Astrocyte (in vitro differentiated cells and primary cell): ENCODE measurements around the gene NR2F2.

Source experiments
- EZH2 ChIP-seq: IDR thresholded peaks from 2 replicates; pipeline ENCODE4 v1.6.1; 2012; ENCODE audit warnings: mild to moderate bottlenecking, low read length, inconsistent platforms; ENCODE audit not compliant: insufficient read depth
- TF ChIP-seq, protein P1 (sequence below): IDR thresholded peaks from 2 replicates; pipeline ENCODE4 v1.5.1; 2011; ENCODE audit warnings: low read depth, mild to moderate bottlenecking, inconsistent platforms, low read length, moderate library complexity; ENCODE audit not compliant: insufficient read depth

DNA sequence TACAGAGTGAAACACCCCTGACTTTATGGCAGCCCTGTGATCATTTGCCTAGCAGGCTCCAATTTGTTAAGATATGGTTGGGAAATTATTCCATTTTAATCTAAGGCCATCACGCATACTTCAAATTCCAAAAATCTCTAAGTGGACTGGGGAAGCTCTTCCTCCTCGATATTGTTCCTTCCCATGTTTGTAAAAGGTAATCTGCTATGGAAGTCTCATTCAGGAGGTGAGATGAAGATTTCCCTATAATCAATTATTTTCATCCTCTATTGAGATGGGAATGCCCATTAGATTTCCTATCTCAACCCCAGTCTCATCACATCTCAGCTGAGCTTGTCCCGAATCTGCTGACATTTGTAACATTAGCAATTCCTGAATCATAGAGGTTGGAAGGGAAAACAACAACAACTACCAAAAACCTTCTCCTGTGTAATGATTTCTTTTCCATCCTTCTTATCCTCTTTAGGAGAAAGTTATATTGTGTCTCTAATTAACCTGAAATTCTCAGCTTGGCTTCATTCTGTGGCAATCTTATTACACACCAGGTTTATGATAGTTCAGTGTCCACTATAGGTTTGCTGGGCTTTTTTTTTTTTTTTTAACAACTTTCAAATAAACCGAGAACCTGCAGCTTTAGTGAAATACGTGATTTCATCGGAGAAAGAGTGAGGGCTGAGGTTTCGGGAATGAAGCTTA lies 2.2 kb upstream of the NR2F2 start:
- TF ChIP-seq, protein P1, sequence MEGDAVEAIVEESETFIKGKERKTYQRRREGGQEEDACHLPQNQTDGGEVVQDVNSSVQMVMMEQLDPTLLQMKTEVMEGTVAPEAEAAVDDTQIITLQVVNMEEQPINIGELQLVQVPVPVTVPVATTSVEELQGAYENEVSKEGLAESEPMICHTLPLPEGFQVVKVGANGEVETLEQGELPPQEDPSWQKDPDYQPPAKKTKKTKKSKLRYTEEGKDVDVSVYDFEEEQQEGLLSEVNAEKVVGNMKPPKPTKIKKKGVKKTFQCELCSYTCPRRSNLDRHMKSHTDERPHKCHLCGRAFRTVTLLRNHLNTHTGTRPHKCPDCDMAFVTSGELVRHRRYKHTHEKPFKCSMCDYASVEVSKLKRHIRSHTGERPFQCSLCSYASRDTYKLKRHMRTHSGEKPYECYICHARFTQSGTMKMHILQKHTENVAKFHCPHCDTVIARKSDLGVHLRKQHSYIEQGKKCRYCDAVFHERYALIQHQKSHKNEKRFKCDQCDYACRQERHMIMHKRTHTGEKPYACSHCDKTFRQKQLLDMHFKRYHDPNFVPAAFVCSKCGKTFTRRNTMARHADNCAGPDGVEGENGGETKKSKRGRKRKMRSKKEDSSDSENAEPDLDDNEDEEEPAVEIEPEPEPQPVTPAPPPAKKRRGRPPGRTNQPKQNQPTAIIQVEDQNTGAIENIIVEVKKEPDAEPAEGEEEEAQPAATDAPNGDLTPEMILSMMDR: no peak
- TF ChIP-seq EZH2: no peak
